ENCODE results near the gene MPZL1.

Gene MPZL1

DNA sequence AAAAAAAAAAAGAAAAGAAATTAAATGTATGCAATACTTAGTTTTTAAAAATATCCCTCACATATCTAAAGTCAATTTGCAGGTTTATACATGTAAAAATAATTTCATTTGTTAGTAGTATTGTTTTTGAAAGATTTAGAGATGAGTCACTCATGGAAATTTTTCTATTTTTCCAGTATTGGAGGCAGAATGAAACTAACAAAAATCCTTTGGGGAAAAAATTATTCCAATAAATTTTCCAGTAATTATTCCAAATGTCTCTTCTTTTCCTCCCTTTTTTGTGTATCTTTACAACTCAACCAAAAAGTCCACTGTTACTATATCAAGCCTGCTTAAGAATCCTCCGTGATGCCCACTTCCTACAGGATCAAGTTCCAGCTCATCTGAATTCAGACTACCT, 29.9 kb downstream of the MPZL1 start:
- TF ChIP-seq, protein P1, sequence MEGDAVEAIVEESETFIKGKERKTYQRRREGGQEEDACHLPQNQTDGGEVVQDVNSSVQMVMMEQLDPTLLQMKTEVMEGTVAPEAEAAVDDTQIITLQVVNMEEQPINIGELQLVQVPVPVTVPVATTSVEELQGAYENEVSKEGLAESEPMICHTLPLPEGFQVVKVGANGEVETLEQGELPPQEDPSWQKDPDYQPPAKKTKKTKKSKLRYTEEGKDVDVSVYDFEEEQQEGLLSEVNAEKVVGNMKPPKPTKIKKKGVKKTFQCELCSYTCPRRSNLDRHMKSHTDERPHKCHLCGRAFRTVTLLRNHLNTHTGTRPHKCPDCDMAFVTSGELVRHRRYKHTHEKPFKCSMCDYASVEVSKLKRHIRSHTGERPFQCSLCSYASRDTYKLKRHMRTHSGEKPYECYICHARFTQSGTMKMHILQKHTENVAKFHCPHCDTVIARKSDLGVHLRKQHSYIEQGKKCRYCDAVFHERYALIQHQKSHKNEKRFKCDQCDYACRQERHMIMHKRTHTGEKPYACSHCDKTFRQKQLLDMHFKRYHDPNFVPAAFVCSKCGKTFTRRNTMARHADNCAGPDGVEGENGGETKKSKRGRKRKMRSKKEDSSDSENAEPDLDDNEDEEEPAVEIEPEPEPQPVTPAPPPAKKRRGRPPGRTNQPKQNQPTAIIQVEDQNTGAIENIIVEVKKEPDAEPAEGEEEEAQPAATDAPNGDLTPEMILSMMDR (IDR thresholded peaks at IDR 0.05; ENCODE audit: low read depth, low read length), result no peak
- H3K4me3 ChIP-seq (ENCODE audit: low read depth, low read length), result no peak overlapping the region

GRCh38 chr1:167752219-167752985, 30.6 kb downstream of the MPZL1 start:
- TF ChIP-seq, protein P1 (IDR thresholded peaks at IDR 0.05; ENCODE audit: low read depth, low read length), result no peak
- no peak overlapping the region for H3K4me3 ChIP-seq (ENCODE audit: low read depth, low read length)

GRCh38 chr1:167755654-167756053, 33.9 kb downstream of the MPZL1 start:
- H3K4me3 ChIP-seq (ENCODE audit: low read depth, low read length), result no peak overlapping the region
- TF ChIP-seq, protein P1 (IDR thresholded peaks at IDR 0.05; ENCODE audit: low read depth, low read length), result no peak

DNA sequence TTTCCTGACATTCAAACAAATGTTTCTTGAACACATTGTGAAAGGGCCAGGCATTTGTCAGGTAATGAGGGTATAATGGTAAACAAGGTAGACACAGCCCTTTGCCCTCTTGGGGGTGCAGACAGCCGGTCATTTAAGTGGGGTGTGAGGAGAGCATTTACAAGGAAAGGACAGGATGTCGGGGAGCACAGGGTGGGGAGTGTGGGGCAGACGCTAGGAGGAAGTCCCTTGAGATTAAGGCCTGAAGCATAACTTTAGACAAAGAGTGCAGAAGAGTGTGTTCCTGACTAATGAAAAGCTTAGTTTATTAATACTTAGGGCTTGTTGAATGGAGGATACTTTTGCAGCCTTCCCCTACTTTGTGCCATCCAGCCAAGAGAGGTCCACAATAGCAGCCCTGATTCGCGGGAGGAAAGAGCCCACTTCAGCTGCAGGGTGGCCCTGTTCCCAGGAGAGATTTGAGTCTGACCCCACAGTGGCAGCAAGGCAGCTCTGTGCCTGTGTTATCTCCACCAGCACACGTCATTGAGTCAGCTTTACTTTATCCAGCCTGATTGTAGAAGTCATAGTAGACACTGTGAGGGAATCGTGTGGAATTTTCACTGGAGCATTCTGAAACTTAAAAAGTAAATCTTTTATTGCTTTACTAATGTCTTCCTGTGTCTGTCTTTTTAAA, 35.1 kb downstream of the MPZL1 start:
- H3K4me3 ChIP-seq (ENCODE audit: low read depth, low read length), result no peak overlapping the region
- TF ChIP-seq, protein P1 (IDR thresholded peaks at IDR 0.05; ENCODE audit: low read depth, low read length), result no peak

DNA sequence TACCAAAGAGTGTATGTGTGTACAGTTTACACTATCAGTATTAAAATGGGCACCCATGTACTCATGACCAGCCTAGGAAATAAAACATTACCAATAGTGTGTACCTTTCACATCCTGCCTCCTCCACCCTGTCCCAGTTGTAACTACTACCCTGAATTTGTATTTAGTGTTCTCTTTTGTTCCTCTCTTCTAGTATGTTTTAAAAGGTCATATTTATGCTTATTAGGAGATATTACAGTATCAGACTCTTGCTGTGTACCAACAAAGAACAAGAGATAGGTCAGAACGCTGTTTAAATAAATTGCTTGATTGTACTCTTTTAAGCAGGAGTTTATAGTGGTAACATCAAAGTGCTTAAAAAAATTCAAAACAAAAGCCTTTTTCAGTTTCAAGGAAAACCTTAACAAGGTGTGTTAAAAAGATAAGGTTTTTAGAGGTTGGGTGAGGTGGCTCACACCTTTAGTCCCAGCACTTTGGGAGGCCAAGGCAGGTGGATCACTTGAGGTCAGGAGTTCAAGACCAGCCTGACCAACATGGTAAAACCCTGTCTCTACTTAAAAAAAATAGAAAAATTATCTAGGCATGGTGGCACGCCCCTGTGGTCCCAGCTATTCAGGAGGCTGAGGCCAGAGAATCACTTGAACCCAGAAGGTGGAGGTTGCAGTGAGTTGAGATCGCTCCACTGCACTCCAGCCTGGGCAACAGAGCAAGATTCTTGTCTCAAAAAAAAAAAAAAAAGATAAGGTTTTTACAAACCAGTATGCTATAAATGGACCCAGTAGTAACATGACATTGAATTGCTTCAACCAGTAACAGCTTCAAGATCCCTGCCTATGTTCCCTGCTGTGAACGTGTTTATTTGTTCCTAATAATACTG, 35.9 kb downstream of the MPZL1 start:
- TF ChIP-seq, protein P1 (IDR thresholded peaks at IDR 0.05; ENCODE audit: low read depth, low read length), result no peak
- no peak overlapping the region for H3K4me3 ChIP-seq (ENCODE audit: low read depth, low read length)

DNA sequence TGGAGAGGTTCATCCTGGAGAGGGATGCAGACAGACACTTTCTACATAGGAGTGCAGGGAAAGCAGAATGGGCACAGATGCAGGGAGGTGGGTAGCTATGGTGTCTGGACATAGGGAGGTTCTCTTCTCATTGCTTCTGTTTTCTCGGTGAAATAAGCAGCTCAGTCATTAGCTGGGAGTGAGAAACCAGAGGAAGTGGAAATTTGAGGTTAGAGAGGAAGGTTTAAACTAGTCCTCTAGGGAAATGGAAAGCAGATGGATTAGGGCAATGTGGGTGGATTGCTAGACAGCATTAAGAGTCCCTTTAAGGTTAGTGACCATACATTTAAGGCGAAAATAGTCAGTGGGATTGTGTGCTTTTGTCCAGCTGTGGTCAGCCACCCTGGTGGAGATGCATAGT, 39.6 kb downstream of the MPZL1 start:
- TF ChIP-seq, protein P1 (IDR thresholded peaks at IDR 0.05; ENCODE audit: low read depth, low read length), result no peak
- no peak overlapping the region for H3K4me3 ChIP-seq (ENCODE audit: low read depth, low read length)
